Keratinocyte (primary cell): ENCODE results near the gene SH2D1B. TPM values are rescaled to one million over a fixed set of nuclear protein-coding genes. Genes with fewer than 3 reads are reported as not detected.

Experiments used
- DNase-seq: peaks from one replicate; pipeline ENCODE4 v3.0.0-alpha.2; 2011; ENCODE audit warnings: low read depth, missing footprints, low spot score
- FAIRE-seq: peaks from 2 replicates; lab custom pipeline; 2011; peaks lifted over from hg19 to GRCh38; lab: Jason Lieb, UNC
- H2AFZ ChIP-seq: 2 replicates; pipeline ENCODE4 v1.6.0; 2012; ENCODE audit warnings: low read length, control low read depth, inconsistent platforms; ENCODE audit not compliant: control insufficient read depth
- H3K27ac ChIP-seq: 2 replicates; pipeline ENCODE4 v1.5.1; 2011; ENCODE audit warnings: low read length; ENCODE audit not compliant: control insufficient read depth, insufficient read depth
- H3K27me3 ChIP-seq: 3 replicates; pipeline ENCODE4 v1.6.0; 2011; ENCODE audit warnings: low read length; ENCODE audit not compliant: control insufficient read depth, insufficient read depth; ENCODE audit errors: extremely low read depth
- H3K36me3 ChIP-seq, 2 experiments: 2 replicates in 1 of 2; 3 replicates in 1 of 2; pipeline ENCODE4 v1.5.1; 2011; ENCODE audit warnings: low read length in 2 of 2, mild to moderate bottlenecking in 1 of 2; ENCODE audit not compliant: control insufficient read depth in 2 of 2, insufficient read depth in 2 of 2; ENCODE audit errors: extremely low read depth in 1 of 2
- H3K4me1 ChIP-seq: 3 replicates; pipeline ENCODE4 v1.5.1; 2011; ENCODE audit warnings: low read length; ENCODE audit not compliant: control insufficient read depth, insufficient read depth; ENCODE audit errors: extremely low read depth
- H3K4me2 ChIP-seq: 3 replicates; pipeline ENCODE4 v1.6.0; 2011; ENCODE audit warnings: low read depth, low read length; ENCODE audit not compliant: control insufficient read depth, insufficient read depth; ENCODE audit errors: extremely low read depth
- H3K4me3 ChIP-seq, 3 experiments: fragments of 200-600 bp in 1 of 3; sonication (generic) in 1 of 3; 2 replicates in 2 of 3; 3 replicates in 1 of 3; pipeline ENCODE4 v1.5.1; 2011 to 2016; ENCODE audit warnings: low read length in 3 of 3, mild to moderate bottlenecking in 3 of 3, control low read depth in 2 of 3, inconsistent platforms in 1 of 3, low read depth in 1 of 3, mixed read lengths in 1 of 3, mixed run types in 1 of 3, moderate library complexity in 1 of 3; ENCODE audit not compliant: control insufficient read depth in 2 of 3, insufficient read depth in 2 of 3; ENCODE audit errors: extremely low read depth in 1 of 3
- H3K79me2 ChIP-seq: 2 replicates; pipeline ENCODE4 v1.6.0; 2012; ENCODE audit warnings: low read length; ENCODE audit not compliant: control insufficient read depth, insufficient read depth
- H3K9ac ChIP-seq: 3 replicates; pipeline ENCODE4 v1.6.0; 2011; ENCODE audit warnings: low read length; ENCODE audit not compliant: control insufficient read depth, insufficient read depth; ENCODE audit errors: extremely low read depth
- H3K9me1 ChIP-seq: 3 replicates; pipeline ENCODE4 v1.6.0; 2011; ENCODE audit warnings: low read length; ENCODE audit not compliant: control insufficient read depth, insufficient read depth; ENCODE audit errors: extremely low read depth
- H3K9me3 ChIP-seq: 2 replicates; pipeline ENCODE4 v1.5.1; 2012; ENCODE audit warnings: low read depth, low read length; ENCODE audit not compliant: control insufficient read depth
- H4K20me1 ChIP-seq: 3 replicates; pipeline ENCODE4 v1.6.0; 2011; ENCODE audit warnings: low read length; ENCODE audit not compliant: control insufficient read depth, insufficient read depth; ENCODE audit errors: extremely low read depth
- CTCF ChIP-seq, 3 experiments: IDR thresholded peaks in 1 of 3; conservative IDR thresholded peaks in 1 of 3; optimal IDR thresholded peaks in 1 of 3; 2 replicates in 2 of 3; 3 replicates in 1 of 3; pipeline versions ENCODE3 to v1.5.1; 2011; ENCODE audit warnings: low read length in 3 of 3, mild to moderate bottlenecking in 3 of 3, moderate library complexity in 2 of 3, control low read depth in 1 of 3, inconsistent platforms in 1 of 3; ENCODE audit not compliant: insufficient read depth in 2 of 3; ENCODE audit errors: extremely low read depth in 1 of 3
- EZH2 ChIP-seq: IDR thresholded peaks from one replicate; pipeline ENCODE4 v1.6.1; 2012; ENCODE audit warnings: inconsistent platforms, mild to moderate bottlenecking, low read length, moderate library complexity
- dilution Hi-C: fragments of 300-500 bp; cut with MboI; formaldehyde crosslinking; loops from one replicate; pipeline ENCODE4 v1.7.0; 2020; ENCODE audit warnings: low sequenced_read_pairs; ENCODE audit not compliant: extremely low pct_ligation_motif_present
- polyA plus RNA-seq, 5 experiments: library from polyadenylated mRNA; depleted of rRNA in 3 of 5; stranded (reverse) in 3 of 5; stranded (forward) in 1 of 5; unstranded in 1 of 5; fragments of >200 nt; gene quantifications; 1 replicate in 1 of 5; 2 replicates in 3 of 5; 3 replicates in 1 of 5; pipeline versions ENCODE4 v1.2.1 to v1.2.3, GENCODE V29; 2011 to 2012; ENCODE audit warnings: missing spikeins in 2 of 5, low read depth in 1 of 5, low replicate concordance in 1 of 5

Gene SH2D1B
- polyA plus RNA-seq, 1 donor (not counting 4 experiments of a cell fraction or from before 2014, with no cell fraction given), result not detected

GRCh38 chr1:162397039-162397448 is 14.9 kb downstream of the SH2D1B start:
- no peak overlapping the region for H3K9ac ChIP-seq
- H3K9me3 ChIP-seq, result no peaks in the 10 kb centered on the region
- H3K4me3 ChIP-seq, result no peak overlapping the region
- DNase-seq (no peak), FAIRE-seq (no peak)
- H3K4me1 ChIP-seq, result no peaks in the 10 kb centered on the region
- no peaks in the 10 kb centered on the region for H3K9me1 ChIP-seq
- peaks cover 7% of the 10 kb centered on the region for H3K27me3 ChIP-seq
- no peak overlapping the region for H3K27ac ChIP-seq
- no peaks in the 10 kb centered on the region for H4K20me1 ChIP-seq
- H3K4me2 ChIP-seq, result no peak overlapping the region
- dilution Hi-C loops, result no loop called here
- H3K36me3 ChIP-seq, result no peaks in the 10 kb centered on the region
- H2AFZ ChIP-seq, result no peak overlapping the region
- no peak for TF ChIP-seq EZH2
- peak in 1 of 3 experiments; percentile 3 for TF ChIP-seq CTCF (optimal IDR thresholded peaks at IDR 0.05 in 1 of 3, IDR thresholded peaks at IDR 0.05 in 1 of 3, conservative IDR thresholded peaks at IDR 0.05 in 1 of 3; ENCODE audit: extremely low read depth in 1 of 3, insufficient read depth in 2 of 3, low read length in 3 of 3)
- H3K79me2 ChIP-seq, result no peaks in the 10 kb centered on the region

DNA sequence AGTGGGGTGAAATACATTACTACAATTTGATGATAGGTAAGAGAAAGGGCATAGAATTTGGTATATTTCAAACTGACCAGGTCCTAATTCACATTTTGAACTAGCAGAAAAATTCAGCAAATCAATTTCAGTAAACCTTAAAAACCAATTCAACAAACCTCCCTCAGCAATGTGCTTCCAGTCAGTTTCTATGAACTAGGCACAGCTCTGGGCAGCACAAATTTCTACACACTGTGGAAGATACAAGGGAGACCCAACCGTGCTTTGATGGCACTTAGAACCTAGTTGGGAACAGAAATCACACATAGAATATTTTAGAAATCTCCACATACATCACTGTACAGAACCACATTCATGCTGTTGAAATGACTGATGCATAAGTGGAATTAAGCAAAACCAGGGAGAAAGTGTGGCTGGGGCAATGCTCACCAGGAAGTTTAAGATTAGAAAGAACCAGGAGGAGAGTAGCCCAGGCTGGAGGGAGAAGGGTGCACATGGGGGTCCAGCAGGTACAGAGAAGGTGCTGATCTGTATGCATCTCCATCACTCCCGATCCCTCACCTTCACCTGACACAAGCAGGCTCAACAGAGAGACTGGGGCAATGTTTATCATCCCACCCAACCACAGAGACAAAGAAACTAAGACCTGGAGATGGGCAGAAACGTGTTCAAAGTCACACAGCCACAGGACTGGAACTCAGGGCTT is 15.6 kb downstream of the SH2D1B start:
- no peak overlapping the region for H2AFZ ChIP-seq
- H3K9me1 ChIP-seq, result no peaks in the 10 kb centered on the region
- no peak overlapping the region for H3K4me3 ChIP-seq
- H3K27ac ChIP-seq, result no peak overlapping the region
- no peak overlapping the region for H3K4me2 ChIP-seq
- no peaks in the 10 kb centered on the region for H4K20me1 ChIP-seq
- dilution Hi-C loops, result no loop called here
- peaks cover 7% of the 10 kb centered on the region for H3K27me3 ChIP-seq
- H3K9ac ChIP-seq, result no peak overlapping the region
- FAIRE-seq (no peak), DNase-seq (no peak)
- TF ChIP-seq CTCF (optimal IDR thresholded peaks at IDR 0.05 in 1 of 3, IDR thresholded peaks at IDR 0.05 in 1 of 3, conservative IDR thresholded peaks at IDR 0.05 in 1 of 3; ENCODE audit: extremely low read depth in 1 of 3, insufficient read depth in 2 of 3, low read length in 3 of 3) (no peak), EZH2 (no peak)
- no peaks in the 10 kb centered on the region for H3K79me2 ChIP-seq
- no peaks in the 10 kb centered on the region for H3K4me1 ChIP-seq
- no peaks in the 10 kb centered on the region for H3K9me3 ChIP-seq
- no peaks in the 10 kb centered on the region for H3K36me3 ChIP-seq
